PC-3 (cell line): ENCODE data around the gene PLAAT2. TPM values are rescaled to one million over a fixed set of nuclear protein-coding genes. Genes with fewer than 3 reads are reported as not detected.

Source experiments
- ATAC-seq: fragments of 200-7000 bp; cut with Tn5 transposase; 2 replicates; pipeline ENCODE4 v1.9.1; 2020; ENCODE audit warnings: mild to moderate bottlenecking, moderate library complexity
- Bru-seq: library from RNA; stranded (reverse); fragments of 400-500 nt; gene quantifications from one replicate; lab custom pipeline; 2021; lab: Mats Ljungman, UMichigan
- BruChase-seq, 2 experiments: library from RNA; stranded (reverse); fragments of 400-500 nt; gene quantifications; one replicate each; lab custom pipeline; 2021; lab: Mats Ljungman, UMichigan
- BruUV-seq: library from RNA; stranded (reverse); fragments of 400-500 nt; replicated peaks from 2 replicates; lab custom pipeline; 2021; lab: Mats Ljungman, UMichigan
- CTCF ChIA-PET: fragments of 300-600 bp; sonication (Branson Sonifier 250); formaldehyde crosslinking; loops from one replicate; lab custom pipeline; 2022; ENCODE audit warnings: antibody characterized with exemption; lab: Charles Lee
- POLR2A ChIA-PET: fragments of 300-600 bp; sonication (Branson Sonifier 250); formaldehyde crosslinking; loops from one replicate; lab custom pipeline; 2022; ENCODE audit warnings: antibody characterized with exemption; ENCODE audit not compliant: unreplicated experiment; lab: Charles Lee
- DNase-seq: peaks from one replicate; pipeline ENCODE4 v3.0.0-alpha.2; 2015
- H2AFZ ChIP-seq: fragments of 300-600 bp; sonication (generic); 2 replicates; pipeline ENCODE4 v1.6.0; 2016; ENCODE audit warnings: antibody characterized with exemption, low read length
- H3F3A ChIP-seq: fragments of 300-600 bp; sonication (generic); one replicate; pipeline ENCODE4 v1.6.0; 2017; ENCODE audit warnings: antibody characterized with exemption, low read length, control low read depth, mild to moderate bottlenecking; ENCODE audit not compliant: unreplicated experiment
- H3K27ac ChIP-seq: fragments of 300-600 bp; sonication (generic); 2 replicates; pipeline ENCODE4 v1.5.1; 2016; ENCODE audit warnings: mild to moderate bottlenecking, low read length
- H3K27me3 ChIP-seq: fragments of 300-600 bp; sonication (generic); 2 replicates; pipeline ENCODE4 v1.6.1; 2016; ENCODE audit warnings: low read length, mixed read lengths
- H3K36me3 ChIP-seq: fragments of 300-600 bp; sonication (generic); 2 replicates; pipeline ENCODE4 v1.6.1; 2016; ENCODE audit warnings: low read depth, mixed run types, low read length, mixed read lengths
- H3K4me1 ChIP-seq: fragments of 300-600 bp; sonication (generic); 2 replicates; pipeline ENCODE4 v1.5.1; 2016; ENCODE audit warnings: low read length; ENCODE audit not compliant: insufficient read depth
- H3K4me2 ChIP-seq: fragments of 300-600 bp; sonication (generic); 2 replicates; pipeline ENCODE4 v1.6.0; 2016; ENCODE audit warnings: low read length
- H3K4me3 ChIP-seq: fragments of 300-600 bp; sonication (generic); 2 replicates; pipeline ENCODE4 v1.5.1; 2016; ENCODE audit warnings: mild to moderate bottlenecking, low read length, mixed read lengths
- H3K79me2 ChIP-seq: fragments of 300-600 bp; sonication (generic); 2 replicates; pipeline ENCODE4 v1.6.1; 2017; ENCODE audit warnings: low read length, mixed read lengths
- H3K9ac ChIP-seq: fragments of 300-600 bp; sonication (generic); 2 replicates; pipeline ENCODE4 v1.6.0; 2016; ENCODE audit warnings: mild to moderate bottlenecking, low read length
- H3K9me2 ChIP-seq: fragments of 300-600 bp; sonication (generic); replicated peaks from 2 replicates; pipeline ENCODE4 v1.6.1; 2016; ENCODE audit warnings: mixed run types, low read length, mixed read lengths
- H3K9me3 ChIP-seq: fragments of 300-600 bp; sonication (generic); 2 replicates; pipeline ENCODE4 v1.6.1; 2016; ENCODE audit warnings: low read length, mixed read lengths
- H4K20me1 ChIP-seq: fragments of 300-600 bp; sonication (generic); 2 replicates; pipeline ENCODE4 v1.6.1; 2016; ENCODE audit warnings: low read length, mixed read lengths
- EZH2 ChIP-seq: fragments of 300-600 bp; sonication (generic); IDR thresholded peaks from one replicate; pipeline ENCODE4 v1.6.1; 2017; ENCODE audit warnings: antibody characterized with exemption, mild to moderate bottlenecking, low read length; ENCODE audit not compliant: unreplicated experiment
- EZH2phosphoT487 ChIP-seq: fragments of 300-600 bp; sonication (generic); IDR thresholded peaks from 2 replicates; pipeline ENCODE4 v1.6.1; 2018; ENCODE audit warnings: mild to moderate bottlenecking, antibody characterized with exemption, low read length, borderline replicate concordance
- intact Hi-C: fragments of 100-400 bp; cut with micrococcal nuclease; formaldehyde crosslinking; loops from 2 replicates; pipeline ENCODE4 v1.9.0; 2023
- long read RNA-seq: library from polyadenylated mRNA; unstranded; transcript quantifications from one replicate; pipeline ENCODE4 v2.0.0, GENCODE V29; 2021; ENCODE audit not compliant: unreplicated experiment
- total RNA-seq: library from RNA; depleted of rRNA; stranded (reverse); fragments of >200 nt; gene quantifications from 2 replicates; pipeline ENCODE4 v1.2.3, GENCODE V29; 2014; rRNA removed
- TF ChIP-seq, protein P1 (sequence below): fragments of 300-600 bp; sonication (generic); conservative IDR thresholded peaks from 2 replicates; pipeline ENCODE4 v1.5.1; 2017; ENCODE audit warnings: antibody characterized with exemption, low read depth, mild to moderate bottlenecking, low read length

PLAAT2 gene
- total RNA-seq: 3.0 and 5.6 TPM in 2 replicates
- percentile 49 among the genes with signal in this experiment for Bru-seq, nascent RNA
- percentile 49 among the genes with signal in this experiment for BruChase-seq, experiment 1, labeled RNA remaining after a 6-hour chase
- BruChase-seq, experiment 2, labeled RNA remaining after a 2-hour chase: percentile 54 among the genes with signal in this experiment
- long read RNA-seq, partial matches to known transcripts: 0 of 5 reads
- long read RNA-seq, other reads (novel, unspliced or antisense): 4 of 5 reads

DNA sequence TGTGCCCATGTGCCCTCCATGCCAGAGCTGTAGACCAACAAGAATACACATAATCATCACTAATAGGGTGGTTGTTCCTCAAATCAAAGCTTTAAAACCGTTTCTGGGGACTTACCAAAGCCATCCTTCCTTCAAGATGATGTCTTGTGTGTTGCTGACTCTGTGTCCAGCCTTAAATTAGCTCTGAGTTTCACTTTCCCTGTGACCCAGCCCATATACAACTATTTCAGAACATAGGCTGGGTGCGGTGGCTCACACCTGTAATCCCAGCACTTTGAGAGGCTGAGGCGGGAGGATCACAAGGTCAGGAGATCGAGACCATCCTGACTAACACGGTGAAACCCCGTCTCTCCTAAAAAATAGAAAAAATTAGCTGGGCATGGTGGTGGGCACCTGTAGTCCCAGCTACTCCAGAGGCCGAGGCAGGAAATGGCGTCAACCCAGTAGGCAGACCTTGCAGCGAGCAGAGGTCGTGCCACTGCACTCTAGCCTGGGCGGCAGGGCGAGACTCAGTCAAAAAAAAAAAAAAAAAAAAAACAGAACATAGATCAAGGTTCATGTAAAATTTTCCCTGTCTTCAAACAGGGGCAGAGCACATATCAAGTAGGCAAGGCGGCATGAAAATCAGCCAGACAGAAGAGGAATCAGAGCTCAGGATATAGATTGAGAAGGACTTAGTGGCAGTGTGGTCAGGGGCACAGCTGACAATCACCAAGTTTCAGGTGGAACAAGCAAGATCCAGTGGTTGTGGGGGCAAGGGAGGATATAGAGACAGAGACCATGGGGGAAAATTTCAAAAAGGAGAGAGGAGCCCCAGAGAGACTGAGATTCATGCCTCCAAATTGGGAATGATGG lies at the start of gene PLAAT2:
Gene PLAAT2 (minus strand): TSS at position 179 of the 855 bp plus-strand sequence. CDS start 55 bp downstream, at position 124.
- Histone ChIP-seq H3K9me3 (no peaks in the 10 kb centered on the region), H3K4me2 (no peak within 1 kb of the TSS), H3K36me3 (no peaks in the 10 kb centered on the region), H3K4me3 (no peak within 1 kb of the TSS), H3K9me2 (no peaks in the 10 kb centered on the region), H3K79me2 (no peaks in the 10 kb centered on the region), H3K27me3 (no peaks in the 10 kb centered on the region), H3K4me1 (peaks cover 62% of the 10 kb centered on the region), H3K9ac (no peak within 1 kb of the TSS), H3F3A (peaks cover 3% of the 10 kb centered on the region), H3K27ac (no peak within 1 kb of the TSS; the same call in 1 of the 2 replicates), H2AFZ (no peak within 1 kb of the TSS), H4K20me1 (no peaks in the 10 kb centered on the region)
- ATAC-seq (no peak), DNase-seq (no peak)
- ChIA-PET POLR2A (no interaction called here), CTCF (no interaction called here)
- intact Hi-C loops: no loop called here
- no TSS peak for BruUV-seq
- TF ChIP-seq EZH2 (no peak), EZH2phosphoT487 (no peak)
- TF ChIP-seq, protein P1, sequence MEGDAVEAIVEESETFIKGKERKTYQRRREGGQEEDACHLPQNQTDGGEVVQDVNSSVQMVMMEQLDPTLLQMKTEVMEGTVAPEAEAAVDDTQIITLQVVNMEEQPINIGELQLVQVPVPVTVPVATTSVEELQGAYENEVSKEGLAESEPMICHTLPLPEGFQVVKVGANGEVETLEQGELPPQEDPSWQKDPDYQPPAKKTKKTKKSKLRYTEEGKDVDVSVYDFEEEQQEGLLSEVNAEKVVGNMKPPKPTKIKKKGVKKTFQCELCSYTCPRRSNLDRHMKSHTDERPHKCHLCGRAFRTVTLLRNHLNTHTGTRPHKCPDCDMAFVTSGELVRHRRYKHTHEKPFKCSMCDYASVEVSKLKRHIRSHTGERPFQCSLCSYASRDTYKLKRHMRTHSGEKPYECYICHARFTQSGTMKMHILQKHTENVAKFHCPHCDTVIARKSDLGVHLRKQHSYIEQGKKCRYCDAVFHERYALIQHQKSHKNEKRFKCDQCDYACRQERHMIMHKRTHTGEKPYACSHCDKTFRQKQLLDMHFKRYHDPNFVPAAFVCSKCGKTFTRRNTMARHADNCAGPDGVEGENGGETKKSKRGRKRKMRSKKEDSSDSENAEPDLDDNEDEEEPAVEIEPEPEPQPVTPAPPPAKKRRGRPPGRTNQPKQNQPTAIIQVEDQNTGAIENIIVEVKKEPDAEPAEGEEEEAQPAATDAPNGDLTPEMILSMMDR: no peak

DNA sequence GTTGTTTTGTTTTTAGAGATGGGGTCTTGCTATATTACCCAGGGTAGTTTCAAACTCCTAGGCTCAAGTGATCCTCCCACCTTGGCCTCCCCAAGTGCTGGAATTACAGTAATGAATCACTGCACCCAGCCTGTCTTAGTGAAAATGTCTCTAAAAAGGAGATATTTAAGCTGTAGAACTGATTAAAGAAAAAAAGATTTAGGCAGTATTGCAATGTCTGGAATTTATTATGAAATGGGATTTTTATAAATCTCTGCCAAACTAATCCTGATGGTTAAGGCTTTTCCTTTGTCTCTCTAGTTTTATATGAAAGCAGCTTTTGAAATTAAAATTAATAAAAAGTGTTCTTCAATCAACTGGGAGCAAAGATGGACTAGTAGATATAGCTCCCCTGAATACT lies 49.0 kb upstream of the PLAAT2 start:
- Histone ChIP-seq H3K79me2 (peaks cover 54% of the 10 kb centered on the region), H3K27me3 (no peaks in the 10 kb centered on the region), H4K20me1 (no peaks in the 10 kb centered on the region), H3K4me3 (peak overlapping the region; percentile 49; the same call in 1 of the 2 replicates), H2AFZ (no peak overlapping the region), H3K4me1 (peaks cover 4% of the 10 kb centered on the region; the same call in 1 of the 2 replicates), H3K27ac (no peak overlapping the region), H3F3A (no peaks in the 10 kb centered on the region), H3K9me3 (no peaks in the 10 kb centered on the region), H3K9me2 (no peaks in the 10 kb centered on the region), H3K4me2 (peak overlapping the region; percentile 66), H3K9ac (no peak overlapping the region), H3K36me3 (no peaks in the 10 kb centered on the region)
- ATAC-seq (no peak), DNase-seq (no peak)
- POLR2A ChIA-PET: no interaction called here
- no TSS peak for BruUV-seq
- no peak for TF ChIP-seq EZH2
- TF ChIP-seq, protein P1: no peak
- TF ChIP-seq EZH2phosphoT487: no peak
- intact Hi-C loops: loop anchor here (5.0 kb wide), 1 partner anchor 45 kb away; no protein-coding TSS in a partner anchor
- CTCF ChIA-PET: no interaction called here
